GM18870 (cell line): ENCODE results near the gene UFSP1.
"Not testable (repeated sequence)": the region's sequence is repeated elsewhere in the genome, so short reads cannot be mapped to it uniquely, and the experiment has no call there.

Experiments
- ATAC-seq: cut with Tn5 transposase; IDR thresholded peaks from one replicate; pipeline ENCODE4 v1.9.1; 2021; ENCODE audit warnings: moderate library complexity; ENCODE audit not compliant: unreplicated experiment

UFSP1 gene

DNA sequence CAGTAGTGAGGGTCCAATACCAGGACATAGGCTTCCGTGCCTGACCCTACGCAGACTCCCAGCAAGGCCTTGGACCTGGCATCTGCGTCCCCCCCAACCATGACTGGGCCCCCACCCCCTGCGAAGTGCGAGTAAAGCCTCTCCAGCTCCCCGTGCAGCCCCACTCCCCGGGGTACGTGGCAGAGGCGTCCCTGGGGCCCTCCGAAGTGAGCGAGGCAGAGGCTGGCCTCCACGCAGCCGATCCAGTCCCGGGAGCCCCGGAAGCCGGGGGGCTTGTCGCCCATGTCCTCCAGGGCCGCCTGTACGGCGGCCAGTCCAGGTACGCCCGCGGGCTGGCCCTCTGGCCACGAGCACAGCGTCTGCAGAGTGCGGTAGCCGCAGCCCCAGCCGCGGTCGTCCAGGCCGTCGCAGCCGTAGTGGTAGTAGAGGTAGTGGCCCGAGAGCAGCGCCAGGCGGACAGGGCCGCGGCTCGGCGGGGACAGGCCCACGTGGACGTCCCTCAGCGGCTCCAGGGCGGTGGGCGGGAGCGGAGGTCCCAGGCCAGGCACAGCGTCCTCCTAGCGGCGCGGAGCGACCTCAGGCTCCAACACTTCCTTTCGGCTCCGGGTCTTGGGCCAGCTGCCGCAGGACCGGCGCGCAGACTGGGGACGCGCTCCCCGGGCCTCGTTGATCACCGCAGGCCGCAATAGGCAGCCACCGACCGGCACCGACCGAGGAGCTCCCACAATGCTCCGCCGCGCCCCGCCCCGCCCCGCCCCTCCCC lies at the start of gene UFSP1:
UFSP1 (minus strand) TSS at position 728 of the 763 bp plus-strand sequence; CDS start at position 284, 444 bp downstream.
- ATAC-seq, result no peak

DNA sequence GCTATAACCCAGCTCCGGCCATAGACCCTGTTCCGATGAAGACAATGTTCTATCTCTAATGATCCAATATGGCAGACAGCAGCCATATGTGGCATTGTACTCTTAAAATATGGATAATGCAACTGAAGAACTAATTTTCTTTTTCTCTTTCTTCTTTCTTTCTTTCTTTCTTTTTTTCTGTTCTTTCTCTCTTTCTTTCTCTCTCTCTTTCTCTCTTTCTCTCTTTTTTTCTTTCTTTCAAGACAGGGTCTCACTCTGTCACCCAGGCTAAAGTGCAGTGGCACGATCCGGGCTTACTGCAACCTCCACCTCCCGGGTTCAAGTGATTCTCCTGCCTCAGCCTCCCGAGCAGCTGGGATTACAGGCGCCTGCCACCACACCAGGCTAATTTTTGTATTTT lies 46.7 kb upstream of the UFSP1 start:
- not testable (repeated sequence) for ATAC-seq

DNA sequence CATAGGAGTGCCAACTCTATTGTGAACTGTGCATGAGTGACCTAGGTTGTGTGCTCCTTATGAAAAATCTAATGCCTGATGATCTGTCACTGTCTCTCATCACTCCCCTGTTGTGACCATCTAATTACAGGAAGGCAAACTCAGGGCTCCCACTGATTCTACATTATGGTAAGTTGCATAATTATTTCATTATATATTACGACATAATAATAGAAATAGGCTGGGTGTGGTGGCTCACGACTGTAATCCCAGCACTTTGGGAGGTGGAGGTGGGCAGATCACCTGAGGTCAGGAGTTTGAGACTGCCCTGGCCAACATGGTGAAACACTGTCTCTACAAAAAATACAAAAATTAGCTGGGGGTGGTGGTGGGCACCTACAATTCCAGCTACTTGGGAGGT lies 45.9 kb upstream of the UFSP1 start:
- ATAC-seq, result not testable (repeated sequence)

DNA sequence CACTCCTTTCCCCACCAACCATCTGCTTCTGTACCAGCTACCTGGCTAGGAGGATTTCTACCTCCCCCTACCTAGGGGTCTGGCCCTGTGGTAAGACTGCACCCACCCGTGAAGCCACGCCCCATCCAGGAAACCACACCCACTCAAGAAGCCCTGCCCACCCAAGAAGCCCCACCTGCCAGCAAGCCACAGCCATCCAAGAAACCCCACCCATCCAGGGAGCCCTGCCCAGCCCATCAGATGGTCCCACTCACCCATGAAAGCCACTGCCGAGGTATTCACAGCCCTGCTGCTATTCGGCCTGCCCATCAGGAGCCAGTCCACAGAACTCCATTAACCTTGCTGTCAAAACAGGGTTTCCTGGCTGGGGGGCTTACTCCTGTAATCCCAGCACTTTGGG lies 44.2 kb upstream of the UFSP1 start:
- no peak for ATAC-seq

DNA sequence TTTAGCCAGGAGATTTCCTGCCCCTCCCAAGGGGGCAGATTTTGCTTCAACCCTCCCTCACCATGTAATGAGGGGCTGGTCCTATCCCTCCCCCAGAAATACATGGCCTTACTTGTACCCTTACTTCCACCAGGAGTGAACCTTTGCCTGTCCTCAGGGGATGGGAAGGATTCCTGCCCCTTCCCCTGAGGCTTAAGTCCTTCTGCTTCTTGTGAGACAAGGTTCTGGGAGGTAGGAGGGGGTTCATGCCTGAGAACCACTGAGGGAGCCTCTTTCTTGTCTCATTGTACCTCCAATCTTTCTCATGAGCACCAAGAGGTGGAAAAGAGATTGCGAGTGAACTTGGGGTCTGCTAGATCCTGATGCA lies 40.3 kb upstream of the UFSP1 start:
- ATAC-seq, result no peak

DNA sequence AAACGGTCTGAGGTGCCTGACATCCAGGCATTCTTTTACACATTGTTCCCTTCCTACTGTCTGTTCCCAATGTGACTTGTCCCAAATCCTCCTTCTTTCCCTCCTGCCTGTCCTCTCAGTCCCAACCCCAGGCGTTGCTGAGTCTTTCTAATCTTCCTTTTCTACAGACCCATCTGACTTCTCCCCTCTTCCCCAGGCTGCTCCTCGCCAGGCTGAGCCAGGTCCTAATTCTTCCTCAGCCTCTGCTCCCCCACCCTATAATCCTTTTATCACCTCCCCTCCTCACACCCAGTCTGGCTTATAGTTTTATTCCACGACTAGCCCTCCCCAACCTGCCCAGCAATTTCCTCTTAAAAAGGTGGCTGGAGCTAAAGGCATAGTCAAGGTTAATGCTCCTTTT lies 34.1 kb upstream of the UFSP1 start:
- not testable (repeated sequence) for ATAC-seq

DNA sequence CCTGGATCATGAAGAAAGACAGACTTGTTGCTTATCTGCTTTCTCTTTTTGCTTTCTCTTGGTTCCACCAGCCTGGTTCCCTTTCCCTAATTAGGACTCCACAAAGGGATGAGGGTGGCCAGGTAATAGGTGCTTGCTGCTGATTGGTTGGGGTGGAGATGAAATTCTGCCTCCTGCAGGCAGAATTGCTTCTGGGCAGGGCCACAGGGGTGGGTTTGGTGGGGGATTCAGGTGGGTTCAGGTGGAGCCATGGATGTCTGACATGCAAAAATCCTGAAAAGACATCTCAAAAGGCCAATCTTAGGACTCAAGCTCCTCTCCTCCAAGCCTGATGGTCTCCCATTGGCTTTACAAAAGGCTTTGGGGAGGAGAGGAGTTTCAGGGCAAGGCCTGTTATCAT lies 31.5 kb upstream of the UFSP1 start:
- no peak for ATAC-seq

DNA sequence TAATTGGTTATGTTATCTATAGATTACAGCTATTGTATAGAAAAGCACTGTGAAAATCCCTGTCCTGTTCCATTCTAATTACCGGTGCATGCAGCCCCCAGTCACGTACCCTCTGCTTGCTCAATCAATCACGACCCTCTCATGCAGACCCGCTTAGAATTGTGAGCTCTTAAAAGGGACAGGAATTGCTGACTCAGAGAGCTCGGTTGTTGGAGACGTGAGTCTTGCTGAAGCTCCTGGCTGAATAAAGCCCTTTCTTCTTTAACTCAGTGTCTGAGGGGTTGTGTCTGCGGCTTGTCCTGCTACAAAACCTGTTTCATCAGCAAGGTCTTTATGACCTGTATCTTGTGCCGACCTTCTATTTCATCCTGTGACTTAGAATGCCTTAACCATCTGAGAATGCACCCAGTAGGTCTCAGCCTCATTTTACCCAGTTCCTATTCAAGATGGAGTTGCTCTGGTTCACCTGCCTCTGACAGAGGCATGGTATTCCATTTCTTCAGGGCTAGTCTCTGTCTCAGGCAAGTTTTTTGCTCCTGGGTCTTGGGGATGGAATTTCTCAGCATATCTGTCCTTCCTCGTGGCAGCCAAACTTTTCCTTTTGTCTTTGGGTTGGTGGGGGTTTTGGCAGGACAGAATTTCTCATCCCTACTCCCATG lies 30.4 kb upstream of the UFSP1 start:
- not testable (repeated sequence) for ATAC-seq

DNA sequence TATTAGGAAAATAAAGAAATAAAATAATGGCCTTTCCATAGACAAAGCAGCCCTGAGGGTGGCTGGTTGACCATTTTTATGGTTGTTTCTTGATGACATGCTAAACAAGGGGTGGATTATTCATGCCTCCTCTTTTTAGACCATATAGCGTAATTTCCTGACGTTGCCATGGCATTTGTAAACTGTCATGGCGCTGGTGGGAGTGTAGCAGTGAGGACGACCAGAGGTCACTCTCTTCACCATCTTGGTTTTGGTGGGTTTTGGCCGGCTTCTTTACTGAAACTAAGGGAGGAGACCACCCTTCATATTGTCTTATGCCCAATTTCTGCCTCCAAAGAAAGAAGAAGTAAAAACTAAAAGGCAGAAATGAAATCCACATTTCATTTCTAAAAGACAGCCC lies 29.8 kb upstream of the UFSP1 start:
- not testable (repeated sequence) for ATAC-seq

DNA sequence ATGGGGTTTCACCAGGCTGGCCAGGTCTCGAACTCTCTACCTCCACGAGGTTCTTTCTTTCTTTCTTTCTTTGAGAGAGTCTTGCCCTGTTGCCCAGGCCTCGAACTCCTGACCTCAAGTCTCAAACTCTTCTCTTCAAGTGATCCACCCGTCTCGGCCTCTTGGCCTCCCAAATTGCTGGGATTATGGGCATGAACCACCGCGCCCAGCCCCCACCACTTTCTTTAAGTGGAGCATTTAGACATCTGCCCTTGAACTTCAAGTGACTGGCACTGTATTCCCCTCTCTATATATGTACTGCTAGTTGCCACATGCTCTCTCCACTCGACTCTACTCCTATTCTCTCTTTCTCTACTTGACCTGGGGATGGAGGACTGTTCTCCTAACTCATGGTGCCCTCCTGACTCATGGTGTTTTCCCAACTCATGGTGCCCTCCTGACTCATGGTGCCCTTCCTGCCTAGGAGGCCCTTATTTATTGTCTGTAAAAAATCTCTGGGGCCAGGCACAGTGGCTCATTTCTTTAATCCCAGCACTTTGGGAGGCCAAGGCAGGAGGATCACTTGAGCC lies 25.4 kb upstream of the UFSP1 start:
- ATAC-seq, result no peak

DNA sequence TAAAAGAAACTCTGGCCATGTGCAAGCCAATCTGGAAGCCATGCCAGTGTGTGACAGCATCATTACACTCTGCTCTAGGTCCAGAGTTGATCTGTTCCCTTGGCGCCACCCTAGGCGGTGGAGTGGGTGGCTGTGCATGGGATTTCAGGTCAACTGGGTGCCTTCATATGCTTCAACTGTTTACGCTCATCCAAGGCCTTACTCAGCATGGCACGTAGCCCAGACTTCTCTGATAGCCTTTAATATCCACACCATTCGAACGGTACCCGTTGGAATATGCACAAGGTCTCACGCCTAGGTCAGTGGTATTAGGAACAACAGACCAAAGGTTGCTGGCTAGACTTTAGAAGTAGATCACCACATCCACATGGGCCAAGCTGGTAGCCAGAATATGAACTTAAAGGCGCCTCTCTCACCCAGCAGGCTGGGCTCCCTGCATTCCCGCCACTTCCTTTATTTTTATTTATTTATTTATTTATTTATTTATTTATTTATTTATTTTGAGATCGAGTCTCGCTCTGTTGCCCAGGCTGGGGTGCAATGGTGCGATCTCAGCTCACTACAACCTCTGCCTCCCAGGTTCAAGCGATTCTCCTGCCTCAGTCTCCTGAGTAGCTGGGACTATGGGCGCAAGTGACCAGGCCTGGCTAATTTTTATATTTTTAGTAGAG lies 24.8 kb upstream of the UFSP1 start:
- ATAC-seq, result no peak

DNA sequence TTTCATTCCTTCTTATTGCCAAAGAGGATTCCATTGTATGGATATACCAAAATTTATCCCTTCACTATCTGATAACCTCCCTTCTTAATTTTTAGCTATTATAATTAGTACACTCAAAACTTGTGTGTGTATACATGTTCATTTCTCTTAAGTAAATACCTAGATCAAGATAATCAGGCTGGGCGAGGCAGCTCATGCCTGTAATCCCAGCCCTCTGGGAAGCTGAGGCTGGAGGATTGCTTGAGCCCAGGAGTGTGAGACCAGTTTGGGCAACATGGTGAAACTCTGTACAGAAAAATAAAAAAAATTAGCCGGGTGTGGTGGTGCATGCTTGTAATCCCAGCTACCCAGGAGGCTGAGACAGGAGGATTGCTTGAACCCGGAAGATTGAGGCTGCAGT lies 22.0 kb upstream of the UFSP1 start:
- no peak for ATAC-seq

DNA sequence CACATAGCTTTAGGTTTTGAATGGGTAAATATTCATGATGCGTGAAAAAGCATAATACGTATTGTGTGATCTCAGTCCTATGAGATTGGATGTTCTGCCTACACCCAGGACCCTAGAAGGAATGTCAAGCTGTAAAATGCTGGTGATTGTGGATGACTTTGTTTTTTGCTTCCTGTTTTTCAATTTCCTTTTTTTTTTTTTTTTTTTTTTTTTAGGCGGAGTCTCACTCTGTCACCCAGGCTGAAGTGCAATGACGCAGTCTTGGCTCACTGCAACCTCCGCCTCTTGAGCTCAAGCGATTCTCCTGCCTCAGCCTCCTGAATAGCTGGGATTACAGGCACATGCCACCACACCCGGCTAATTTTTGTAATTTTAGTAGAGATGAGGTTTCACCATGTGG lies 20.9 kb upstream of the UFSP1 start:
- ATAC-seq, result not testable (repeated sequence)

DNA sequence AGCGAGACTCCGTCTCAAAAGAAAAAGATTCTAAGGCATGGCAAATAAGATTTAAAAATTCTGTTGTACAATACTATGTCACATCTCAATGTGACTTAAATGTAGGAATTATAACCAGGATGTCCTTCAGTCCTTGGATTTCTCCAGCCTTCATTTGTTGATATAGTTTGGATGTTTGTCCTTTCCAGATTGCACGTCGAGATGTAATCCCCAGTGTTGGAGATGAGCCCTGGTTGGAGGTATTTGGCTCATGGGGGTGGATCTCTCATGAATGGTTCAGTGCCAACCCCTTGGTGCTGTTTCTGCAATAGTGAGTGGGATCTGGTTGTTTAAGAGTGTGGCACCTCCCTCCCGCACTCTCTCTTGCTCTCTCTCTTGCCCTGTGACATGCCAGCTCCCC lies 19.0 kb upstream of the UFSP1 start:
- ATAC-seq, result no peak

DNA sequence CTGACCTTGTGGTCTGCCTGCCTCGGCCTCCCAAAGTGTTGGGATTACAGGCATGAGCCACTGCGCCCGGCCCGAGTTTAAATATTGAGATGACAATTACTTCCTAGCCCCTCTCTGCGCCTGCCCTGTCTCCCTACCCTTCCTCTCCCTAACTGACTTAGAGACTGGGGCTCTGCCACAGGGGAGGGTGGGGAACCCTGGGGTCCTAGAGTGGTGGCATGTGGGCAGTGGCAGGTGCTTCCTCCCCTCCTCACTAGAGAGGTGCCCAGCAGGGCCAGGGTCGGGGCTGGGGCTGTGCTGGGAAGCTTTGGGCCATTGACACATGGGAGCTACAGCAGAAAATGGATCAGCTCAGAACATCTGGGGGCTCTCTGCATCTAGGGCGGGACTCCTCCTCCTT lies 13.1 kb upstream of the UFSP1 start:
- no peak for ATAC-seq

DNA sequence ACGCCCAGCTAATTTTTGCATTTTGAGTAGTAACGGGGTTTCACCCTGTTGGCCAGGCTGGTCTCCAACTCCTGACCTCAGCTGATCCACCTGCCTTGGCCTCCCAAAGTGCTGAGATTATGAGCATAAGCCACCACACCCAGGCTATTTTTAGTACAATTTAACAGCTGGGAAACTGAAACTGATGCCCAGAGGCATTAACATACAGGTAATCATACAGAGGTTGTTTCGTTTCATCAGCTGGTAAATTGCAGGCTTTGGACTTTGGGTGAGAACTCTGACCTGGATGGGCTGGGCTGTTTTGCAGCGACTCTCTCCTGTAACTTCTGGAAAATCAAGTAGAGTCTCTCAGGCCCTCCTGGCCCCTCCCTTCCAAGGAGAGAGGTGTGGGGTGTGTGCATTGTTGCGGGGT lies 12.4 kb upstream of the UFSP1 start:
- no peak for ATAC-seq

DNA sequence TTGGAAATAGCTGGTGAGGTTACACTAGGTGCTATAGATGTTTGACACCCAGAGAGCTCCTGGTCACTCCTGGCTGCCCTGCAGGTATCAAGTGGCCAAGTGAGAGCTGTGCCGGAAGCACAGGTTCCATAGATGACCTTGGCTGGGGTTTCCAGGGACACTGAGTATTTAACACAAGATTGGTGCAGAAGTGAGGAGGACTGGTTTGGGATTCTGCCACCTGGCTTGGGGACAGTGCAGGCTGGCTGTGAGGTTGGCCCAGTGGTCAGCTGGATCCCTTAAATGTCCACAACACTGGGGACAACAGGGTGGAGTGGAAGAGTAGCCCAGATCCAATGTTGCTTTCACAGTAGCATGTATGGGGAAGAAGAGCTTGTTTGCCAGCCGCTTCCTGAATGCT lies 11.5 kb upstream of the UFSP1 start:
- ATAC-seq, result no peak

DNA sequence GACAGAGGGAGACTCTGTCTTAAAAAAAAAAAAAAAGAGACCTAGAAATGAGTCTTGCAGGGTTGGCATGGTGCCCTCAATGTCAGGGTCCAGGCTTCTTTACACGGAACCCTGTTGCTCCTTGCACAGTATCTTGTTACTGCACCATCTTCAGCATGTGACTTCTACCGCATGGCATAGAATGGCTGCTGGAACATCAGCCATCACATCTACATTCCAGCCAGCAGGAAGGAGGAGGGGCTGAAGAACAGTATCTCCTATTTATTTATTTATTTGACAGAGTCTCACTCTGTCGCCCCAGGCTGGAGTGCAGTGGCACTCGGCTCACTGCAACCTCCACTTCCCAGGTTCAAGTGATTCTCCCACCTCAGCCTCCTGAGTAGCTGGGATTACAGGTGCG lies 9.9 kb upstream of the UFSP1 start:
- no peak for ATAC-seq

DNA sequence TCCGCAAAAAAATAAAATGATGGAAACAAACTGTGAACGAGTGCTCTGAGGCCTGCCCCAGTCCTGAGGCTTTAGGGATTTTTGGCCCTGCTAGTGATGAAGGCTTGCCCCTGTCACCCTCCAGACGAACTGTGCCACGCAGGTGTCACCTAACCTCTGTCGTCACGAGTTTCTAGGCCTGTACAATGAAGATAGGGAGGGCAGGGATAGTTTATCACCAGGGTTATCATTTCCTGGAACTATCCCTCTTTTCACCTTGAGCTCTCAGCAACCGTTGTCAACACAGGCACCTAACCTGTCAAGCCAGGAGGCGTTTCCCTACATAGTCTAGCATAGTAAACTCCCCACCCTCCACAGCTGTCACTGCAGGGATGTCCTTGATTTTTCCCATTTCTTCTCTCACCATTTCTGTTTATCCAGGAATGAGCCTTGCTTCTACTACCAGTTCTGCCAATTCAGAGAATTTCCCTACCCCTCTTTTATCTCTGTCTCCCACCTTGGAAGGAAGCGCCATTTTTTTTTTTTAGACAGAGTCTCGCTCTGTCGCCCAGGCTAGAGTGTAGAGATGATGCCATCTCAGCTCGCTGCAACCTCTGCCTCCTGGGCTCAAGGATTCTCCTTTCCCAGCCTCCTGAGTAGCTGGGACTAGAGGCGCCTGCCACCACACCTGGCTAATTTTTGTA lies 8.4 kb upstream of the UFSP1 start:
- no peak for ATAC-seq

DNA sequence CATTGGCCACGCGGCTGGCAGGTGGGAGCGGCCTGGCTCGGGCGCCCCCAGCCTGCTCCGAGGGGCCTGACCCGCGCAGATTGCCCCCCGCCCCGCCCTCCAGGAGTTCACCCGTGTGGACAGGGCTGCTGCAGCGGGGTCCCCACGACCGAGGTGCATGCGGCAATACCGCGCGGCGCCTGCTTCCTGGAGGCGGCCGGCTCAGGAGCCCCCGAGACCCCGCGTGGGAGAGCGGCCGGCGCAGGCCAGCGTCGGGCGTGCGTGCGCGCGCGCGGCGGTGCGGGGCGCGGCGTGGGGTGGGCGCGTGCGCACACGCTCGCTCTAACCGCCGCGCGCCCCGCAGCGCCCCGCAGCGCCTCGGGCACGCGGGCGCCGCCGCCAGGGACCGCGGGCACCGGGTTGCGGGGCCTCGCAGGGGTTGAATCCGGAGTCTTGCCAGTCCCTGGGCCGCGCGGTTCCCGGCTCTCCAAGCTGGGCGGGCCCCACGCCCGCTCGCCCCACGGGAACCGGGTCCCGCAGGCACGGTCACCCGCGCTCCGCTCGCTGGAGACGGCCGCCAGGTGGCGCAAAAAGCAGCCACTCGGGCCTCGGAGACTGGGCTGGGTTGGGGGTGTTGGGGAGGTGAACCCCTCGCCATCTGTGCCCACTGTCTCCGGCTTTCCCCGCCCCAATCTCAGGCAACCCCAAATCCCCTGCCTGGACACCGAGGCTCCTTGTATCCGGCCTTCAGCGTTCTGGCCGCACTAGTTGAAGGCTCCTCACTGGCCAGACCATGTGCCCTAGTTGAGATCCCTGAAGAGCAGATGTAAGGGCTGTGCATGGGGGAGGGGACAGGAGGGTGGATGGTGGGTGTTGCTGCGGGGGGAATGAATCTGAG lies 7.5 kb upstream of the UFSP1 start:
- no peak for ATAC-seq
